ENCODE results near the gene GP9.
A peak's percentile ranks its signal among the peaks of the same experiment; 100 is the strongest.
"Not testable (repeated sequence)": the region's sequence is repeated elsewhere in the genome, so short reads cannot be mapped to it uniquely, and the experiment has no call there.

The GP9 gene

GRCh38 chr3:129052675-129053074, 7.9 kb upstream of the GP9 start:
- DNase-seq, result no peak

GRCh38 chr3:129054605-129055104, 5.9 kb upstream of the GP9 start:
- DNase-seq, result no peak

DNA sequence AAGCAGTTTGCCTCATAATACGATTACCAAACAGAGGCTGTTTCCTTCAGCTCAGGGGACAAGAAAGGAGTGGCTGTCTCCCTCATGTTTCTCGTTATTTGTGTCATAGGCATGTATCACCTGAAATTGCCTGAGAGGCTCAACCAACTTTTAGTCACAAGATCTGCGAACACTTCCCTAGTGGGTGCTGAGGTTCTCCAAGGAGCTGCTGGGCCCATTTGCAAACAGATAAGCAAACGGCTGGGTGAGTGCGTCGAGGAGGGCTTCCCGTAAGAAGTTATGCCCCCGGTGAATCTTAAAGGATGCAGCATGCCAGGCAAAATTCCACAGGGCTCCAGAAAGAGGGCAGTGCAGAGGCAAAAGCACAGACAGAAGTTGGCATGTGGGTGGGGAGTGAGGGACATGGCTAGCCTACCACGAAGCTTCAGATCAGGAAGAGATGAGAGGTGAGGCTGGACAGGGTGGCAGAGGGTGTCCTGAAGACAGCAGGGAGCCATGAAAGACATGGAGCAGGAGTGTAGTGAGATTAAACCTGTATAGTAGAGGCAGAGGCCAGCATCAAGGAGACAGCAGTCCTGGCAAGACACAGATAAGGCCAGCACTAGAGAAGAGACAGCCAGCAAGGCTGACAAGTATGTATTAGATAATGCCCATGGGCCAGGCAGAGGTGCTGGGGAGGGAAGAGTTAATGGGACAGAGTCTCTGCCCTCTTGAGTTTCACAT, 4.0 kb upstream of the GP9 start:
- DNase-seq, result no peak

DNA sequence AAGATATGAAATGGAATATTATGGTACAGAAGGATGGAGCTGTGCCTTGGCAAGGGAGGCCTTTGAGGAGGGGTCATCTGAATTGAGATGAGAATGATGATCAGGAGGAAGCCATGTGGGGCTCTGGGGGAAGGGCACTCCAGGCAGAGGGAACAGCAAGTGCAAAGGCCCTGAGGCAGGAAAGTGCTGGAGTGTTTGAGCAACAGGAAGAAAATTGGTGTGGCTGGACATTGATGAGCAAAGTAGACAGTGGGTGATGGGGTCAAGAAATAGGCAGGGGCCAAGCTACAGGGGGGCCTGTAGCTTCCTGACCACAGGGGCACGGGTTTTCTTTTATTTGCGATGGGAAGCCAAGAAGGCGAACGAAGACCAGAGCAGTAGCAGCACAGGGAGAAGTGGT, 3.3 kb upstream of the GP9 start:
- no peak for DNase-seq

GRCh38 chr3:129058441-129059200, 2.0 kb upstream of the GP9 start:
- DNase-seq, result no peak

GRCh38 chr3:129059311-129059958, 1.1 kb upstream of the GP9 start:
- DNase-seq, result no peak

GRCh38 chr3:129061023-129061887, 676 bp downstream of the GP9 start:
- DNase-seq, result no peak

DNA sequence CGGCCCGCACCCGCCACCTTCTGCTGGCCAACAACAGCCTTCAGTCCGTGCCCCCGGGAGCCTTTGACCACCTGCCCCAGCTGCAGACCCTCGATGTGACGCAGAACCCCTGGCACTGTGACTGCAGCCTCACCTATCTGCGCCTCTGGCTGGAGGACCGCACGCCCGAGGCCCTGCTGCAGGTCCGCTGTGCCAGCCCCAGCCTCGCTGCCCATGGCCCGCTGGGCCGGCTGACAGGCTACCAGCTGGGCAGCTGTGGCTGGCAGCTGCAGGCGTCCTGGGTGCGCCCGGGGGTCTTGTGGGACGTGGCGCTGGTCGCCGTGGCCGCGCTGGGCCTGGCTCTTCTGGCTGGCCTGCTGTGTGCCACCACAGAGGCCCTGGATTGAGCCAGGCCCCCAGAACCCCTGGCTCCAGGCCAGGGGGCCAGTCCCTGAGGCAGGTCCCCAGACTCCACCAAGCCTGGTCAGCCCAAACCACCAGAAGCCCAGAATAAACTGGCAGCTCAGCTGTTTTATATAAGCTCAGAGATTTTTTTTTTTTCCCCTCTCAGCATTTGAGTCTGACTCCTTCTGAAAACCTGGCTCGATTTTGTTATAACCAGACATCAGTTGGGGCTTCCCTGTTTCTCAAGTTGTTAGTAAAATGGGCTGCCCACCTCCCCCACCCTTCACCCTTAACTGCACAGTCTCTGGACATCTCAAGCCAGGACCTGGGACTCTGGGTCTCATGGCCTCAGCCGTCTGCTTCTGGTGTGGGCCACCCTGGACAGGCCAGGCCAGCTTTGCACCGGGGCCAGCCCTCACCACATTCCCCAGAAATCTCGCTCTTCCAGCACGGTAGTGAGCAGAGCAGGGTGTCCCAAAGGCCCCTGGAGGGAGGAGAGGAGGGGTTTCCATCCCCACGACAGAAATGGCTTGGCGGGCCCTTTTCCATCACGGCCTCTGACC, 1.6 kb downstream of the GP9 start:
- DNase-seq, result no peak

DNA sequence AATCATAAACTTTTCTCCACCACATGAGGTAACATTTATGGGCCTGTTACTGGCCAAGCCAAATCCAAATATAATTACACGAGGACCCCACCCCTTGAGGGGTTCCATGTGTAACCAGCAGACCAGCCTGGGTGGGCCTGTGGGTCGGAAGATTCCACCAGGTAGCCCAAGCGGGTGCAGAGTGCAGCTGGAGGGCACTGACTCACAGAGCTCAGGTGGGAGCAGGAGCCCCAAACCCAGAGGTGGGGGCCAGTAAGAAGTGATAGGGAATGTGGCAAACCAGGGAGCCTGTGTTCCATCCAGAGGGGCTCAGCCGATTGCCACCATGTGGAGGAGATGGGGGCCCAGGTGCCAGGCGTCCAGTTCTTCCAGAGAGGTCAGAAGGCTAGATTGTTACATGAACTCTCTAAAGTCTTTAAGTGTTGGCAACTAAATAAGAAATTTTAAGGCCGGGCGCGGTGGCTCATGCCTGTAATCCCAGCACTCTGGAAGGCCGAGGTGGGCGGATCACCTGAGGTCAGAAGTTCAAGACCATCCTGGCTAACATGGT, 2.6 kb downstream of the GP9 start:
- no peak for DNase-seq

GRCh38 chr3:129063841-129064482, 3.4 kb downstream of the GP9 start:
- no peak for DNase-seq

GRCh38 chr3:129065016-129065719, 4.6 kb downstream of the GP9 start:
- no peak for DNase-seq

DNA sequence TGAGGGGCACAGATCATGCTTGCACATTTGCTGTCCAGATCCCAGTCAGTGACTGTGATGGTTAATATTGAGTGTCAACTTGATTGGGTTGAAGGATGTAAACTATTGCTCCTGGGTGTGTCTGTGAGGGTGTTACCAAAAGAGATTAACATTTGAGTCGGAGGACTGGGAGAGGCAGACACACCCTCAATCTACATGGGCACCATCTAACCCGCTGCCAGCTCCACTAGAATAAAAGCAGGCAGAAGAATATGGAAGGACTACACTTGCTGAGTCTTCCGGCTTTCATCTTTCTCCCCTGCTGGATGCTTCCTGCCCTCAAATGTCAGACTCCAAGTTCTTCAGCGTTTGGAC, 5.1 kb downstream of the GP9 start:
- no peak for DNase-seq

DNA sequence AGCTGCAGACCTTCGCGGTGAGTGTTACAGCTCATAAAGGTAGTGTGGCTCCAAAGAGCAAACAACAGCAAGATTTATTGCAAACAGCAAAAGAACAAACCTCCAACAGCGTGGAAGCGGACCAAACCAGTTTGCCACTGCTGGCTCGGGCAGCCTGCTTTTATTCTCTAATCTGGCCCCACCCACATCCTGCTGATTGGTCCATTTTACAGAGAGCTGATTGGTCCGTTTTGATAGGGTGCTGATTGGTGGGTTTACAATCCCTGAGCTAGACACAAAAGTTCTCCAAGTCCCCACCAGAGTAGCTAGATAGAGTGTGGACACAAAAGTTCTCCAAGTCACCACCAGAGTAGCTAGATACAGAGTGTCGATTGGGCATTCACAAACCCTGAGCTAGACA, 7.1 kb downstream of the GP9 start:
- not testable (repeated sequence) for DNase-seq

- DNase-seq, result peak; percentile 61
Observed at GRCh38 chr3:129068291-129068886, 7.8 kb downstream of the GP9 start.

- DNase-seq, result not testable (repeated sequence)
Observed at GRCh38 chr3:129069313-129070085, 8.9 kb downstream of the GP9 start.

DNA sequence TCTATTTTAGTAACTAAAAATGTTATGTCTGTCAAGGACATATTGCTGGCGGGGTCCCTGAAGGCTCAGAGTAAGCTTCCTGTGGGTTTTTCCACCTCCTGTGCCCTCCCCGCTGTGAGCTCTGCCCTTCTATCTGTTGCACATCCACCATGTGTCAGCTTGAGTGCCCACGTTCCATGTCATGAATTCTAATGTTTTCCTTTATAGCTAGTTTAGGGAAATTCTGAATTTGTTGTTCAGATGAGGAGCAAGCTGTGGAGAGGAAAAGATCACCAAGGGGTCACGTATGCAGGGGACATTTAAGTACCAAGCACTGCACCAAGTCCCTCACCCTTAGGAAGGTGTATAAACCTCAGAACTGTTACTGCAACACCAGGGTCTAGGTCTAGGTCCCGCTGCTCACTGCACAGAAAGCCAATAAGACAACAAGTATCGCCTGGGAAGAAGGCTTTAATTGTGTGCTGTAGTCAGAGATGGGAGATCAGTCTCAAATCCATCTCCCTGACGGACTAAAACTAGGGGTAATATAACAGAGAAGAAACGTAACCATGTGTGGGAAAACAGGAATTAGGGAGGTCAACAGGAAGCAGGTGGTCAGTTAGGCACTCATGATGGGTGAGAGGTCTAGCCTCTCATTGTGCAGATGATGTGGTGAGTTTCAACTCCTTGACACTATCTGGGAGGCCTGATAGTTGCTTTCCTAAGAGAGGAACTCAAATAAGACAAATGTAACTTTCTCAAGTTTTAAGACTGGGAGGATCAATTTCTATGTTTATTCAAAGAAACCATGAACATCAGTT, 9.7 kb downstream of the GP9 start:
- DNase-seq, result no peak

- no peak for DNase-seq
Observed at GRCh38 chr3:129077222-129077621, 16.6 kb downstream of the GP9 start.

GRCh38 chr3:129078510-129078909, 17.9 kb downstream of the GP9 start:
- no peak for DNase-seq
